HPDE6-E6E7 (cell line): ENCODE data around the gene UBE2G2.
"Not testable (repeated sequence)": the region's sequence is repeated elsewhere in the genome, so short reads cannot be mapped to it uniquely, and the experiment has no call there.

Experiments used
- DNase-seq: peaks from one replicate; pipeline ENCODE4 v3.0.0; 2011; ENCODE audit warnings: missing footprints; ENCODE audit errors: extremely low spot score

UBE2G2 gene

DNA sequence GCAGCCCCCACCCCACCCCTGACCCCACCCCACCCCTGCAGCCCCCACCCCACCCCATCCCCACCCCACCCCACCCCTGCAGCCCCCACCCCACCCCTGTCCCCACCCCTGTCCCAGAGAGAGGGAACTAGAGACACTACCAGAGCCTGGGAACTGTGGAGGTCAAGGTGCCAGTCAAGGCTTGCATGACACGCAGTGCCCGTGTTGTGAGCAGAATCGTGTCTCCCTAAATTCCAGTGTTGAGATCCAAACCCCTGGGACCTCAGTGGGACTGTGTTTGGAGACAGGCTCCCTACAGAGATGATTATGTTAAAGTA is 34.7 kb upstream of the UBE2G2 start:
- no peak for DNase-seq

GRCh38 chr21:44835647-44835973 is 34.0 kb upstream of the UBE2G2 start:
- DNase-seq, result no peak

DNA sequence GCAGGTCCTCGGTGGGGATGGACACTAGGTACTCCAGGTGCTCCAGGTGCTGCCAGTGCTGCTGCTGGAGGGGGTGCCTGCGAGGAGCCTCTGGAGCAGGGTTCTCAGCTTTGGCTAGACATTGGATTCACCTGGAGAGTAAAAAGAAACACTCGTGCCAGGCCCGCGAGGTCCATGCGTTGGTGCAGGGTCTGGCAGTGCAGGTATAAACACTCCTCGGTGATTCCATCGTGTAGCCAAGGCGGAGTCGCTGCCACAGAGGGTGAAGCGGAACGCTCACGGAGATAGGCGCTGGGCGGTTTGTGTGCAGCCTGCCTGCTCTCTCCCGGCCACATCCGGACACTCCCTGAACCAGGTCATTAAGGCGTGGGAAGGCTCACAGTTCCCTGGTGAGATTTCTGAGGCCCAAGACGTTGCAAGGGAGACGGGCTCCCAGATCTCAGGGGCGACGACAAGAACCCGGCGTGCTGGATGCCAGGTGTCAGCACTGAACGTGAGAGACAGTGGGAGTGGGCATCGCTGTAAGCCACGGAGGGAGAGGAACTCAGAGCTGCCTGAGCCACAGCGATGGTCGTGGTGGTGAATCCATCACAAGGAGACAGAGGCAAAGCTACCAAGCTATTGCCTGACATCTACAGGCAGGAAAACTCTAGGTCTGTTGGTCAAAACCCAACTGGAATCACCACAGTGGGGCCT is 33.5 kb upstream of the UBE2G2 start:
- no peak for DNase-seq

- DNase-seq, result no peak
Measured at GRCh38 chr21:44834231-44834950, 32.8 kb upstream of the UBE2G2 start.

DNA sequence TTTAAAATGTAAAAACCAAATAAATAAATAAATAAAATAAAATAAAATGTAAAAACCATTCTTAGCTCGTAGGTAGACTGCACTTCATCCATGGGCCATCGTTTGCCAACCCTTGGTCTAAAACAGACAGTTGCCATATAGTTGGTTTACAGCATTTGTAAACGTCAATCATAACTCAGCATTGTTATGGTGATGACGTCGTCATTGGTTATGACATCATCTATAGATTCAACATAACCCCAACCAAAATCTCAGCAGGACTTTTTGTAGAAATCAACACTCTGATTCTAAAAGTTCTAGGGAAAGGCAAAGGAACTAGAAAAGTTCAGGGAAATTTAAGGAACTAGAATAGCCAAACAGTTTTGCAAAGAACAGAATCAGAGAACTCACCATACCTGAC is 32.0 kb upstream of the UBE2G2 start:
- DNase-seq, result no peak

DNA sequence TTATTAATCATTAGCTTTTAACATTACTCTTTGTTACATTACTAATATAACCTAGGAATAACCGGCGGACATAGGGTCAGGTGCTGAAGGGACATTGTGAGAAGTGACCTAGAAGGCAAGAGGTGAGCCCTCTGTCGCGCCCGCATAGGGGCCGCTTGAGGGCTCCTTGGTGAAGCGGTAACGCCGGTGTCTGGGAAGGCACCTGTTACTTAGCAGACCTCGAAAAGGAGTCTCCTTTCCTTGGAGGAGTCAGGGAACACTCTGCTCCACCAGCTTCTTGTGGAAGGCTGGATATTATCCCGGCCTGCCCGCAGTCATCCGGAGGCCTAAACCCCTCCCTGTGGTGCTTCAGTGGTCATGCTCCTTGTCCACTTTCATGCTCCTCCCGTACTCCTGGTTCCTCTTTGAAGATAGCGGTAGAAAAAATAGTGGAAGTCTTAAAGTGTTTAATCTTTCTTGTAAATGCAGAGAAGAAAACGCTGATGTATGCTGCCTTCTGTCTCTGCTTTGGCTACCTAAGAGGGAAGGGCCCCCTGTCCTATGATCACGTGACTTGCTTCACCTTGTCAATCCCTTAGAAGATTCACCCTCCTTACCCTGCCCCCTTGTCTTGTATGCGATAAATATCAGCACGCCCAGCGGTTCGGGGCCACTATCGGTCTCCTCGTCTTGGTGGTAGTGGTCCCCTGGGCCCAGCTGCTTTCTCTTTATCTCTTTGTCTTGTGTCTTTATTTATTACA is 31.1 kb upstream of the UBE2G2 start:
- DNase-seq, result not testable (repeated sequence)

DNA sequence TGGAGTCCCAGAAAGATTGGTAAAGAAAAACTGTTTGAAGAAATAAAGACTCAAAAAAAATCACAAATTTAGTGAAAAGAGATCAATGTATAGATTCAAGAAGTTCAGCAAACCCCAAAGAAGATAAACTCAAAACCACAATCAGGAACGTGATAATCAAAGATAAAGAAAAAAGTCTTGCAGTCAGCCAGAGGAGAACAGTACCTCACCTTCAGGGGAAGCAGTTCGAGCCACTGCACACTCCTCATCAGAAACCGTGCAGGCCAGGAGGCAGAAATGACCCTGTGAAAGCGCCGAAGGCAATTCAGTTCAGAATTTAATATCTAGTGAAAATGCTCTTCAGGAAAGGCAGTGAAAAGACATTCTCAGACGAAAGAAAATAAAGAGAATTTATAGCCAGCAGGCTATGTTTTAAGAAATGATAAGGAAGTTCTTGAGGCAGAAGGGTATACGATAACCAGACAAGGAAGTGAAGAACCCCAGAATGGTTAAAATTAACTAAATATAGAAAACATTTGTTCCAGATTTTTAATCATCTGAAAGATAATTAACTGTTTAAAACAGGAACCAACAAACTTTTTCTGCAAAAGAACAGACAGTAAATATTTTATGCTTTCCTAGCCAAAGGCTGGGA is 29.7 kb upstream of the UBE2G2 start:
- DNase-seq, result no peak

DNA sequence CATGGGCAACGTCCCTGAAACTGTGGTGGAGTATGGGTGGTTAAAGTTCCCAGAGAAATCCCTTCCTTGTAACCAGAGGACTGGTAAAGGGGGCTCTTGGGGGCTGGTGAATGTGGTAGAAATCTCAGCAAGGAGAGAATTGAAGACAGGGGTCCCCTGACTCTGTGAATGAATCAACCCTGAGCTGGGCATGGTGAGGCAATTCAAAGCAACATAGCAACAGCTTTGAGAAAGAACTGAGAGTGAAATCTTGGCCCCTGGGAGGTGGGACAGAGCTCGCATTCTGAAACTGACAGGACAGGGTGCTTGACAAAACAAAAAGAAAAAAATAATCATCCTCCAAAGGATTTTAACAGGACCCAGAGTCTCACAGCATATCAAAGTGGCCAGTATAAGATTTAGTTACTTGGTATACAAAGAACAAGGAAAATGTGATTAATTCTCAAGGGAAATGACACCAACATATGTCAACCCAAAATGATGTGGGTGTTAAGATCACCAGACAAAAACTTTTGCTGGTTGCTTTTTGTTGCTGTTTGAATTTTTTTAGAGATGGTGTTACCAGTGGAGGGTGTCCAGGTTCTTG is 28.0 kb upstream of the UBE2G2 start:
- no peak for DNase-seq

DNA sequence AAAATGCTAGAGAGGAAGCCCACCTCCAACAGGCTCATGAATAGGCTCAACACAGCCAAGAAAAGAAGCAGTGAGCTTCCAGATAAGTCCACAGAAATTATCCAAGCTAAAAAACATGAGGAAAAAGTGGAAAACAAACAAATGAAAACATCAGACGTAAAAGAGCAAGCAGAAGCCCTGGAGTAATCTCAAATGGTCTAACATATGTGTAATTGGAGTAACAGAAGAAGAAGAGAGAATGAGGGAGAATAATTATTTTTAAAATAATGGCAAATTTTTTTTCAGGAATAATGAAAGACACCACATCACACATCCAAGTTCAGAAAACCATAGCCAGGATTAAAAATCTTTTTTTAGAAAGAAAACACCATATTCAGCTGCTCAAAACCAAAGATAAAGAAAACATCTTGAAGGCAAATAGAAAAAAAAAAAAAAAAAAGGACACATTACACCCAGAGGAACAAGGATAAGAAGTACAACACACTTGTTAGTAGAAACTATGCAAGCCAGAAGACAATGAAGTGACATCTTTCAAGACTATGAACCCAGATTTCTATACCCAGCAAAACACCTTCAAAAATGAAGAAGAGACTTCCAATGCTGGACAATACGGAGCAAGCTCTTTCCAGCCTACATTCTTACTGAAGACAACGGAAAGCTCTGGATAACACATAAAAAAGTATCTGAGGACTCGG is 26.9 kb upstream of the UBE2G2 start:
- no peak for DNase-seq

GRCh38 chr21:44823179-44823660 is 21.6 kb upstream of the UBE2G2 start:
- no peak for DNase-seq

- DNase-seq, result no peak
Measured at GRCh38 chr21:44822484-44823178, 21.0 kb upstream of the UBE2G2 start.

DNA sequence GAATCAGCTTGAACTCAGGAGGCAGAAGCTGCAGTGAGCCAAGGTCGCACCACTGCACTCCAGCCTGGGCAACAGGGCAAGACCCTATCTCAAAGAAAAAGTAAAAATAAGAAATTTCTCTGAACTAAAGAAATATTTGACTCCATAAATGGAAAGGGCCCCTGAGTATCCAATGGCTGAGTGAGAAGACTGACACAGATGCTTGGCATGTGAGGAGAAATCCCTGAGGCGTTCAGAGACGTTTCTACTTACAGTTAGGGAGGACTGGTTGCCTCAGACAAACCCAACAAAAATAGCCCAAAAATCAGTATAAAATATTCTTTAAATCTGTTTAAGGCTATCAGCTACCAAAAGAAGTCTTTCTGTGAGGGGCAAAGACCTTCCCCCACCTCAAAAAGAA is 19.2 kb upstream of the UBE2G2 start:
- DNase-seq, result no peak

DNA sequence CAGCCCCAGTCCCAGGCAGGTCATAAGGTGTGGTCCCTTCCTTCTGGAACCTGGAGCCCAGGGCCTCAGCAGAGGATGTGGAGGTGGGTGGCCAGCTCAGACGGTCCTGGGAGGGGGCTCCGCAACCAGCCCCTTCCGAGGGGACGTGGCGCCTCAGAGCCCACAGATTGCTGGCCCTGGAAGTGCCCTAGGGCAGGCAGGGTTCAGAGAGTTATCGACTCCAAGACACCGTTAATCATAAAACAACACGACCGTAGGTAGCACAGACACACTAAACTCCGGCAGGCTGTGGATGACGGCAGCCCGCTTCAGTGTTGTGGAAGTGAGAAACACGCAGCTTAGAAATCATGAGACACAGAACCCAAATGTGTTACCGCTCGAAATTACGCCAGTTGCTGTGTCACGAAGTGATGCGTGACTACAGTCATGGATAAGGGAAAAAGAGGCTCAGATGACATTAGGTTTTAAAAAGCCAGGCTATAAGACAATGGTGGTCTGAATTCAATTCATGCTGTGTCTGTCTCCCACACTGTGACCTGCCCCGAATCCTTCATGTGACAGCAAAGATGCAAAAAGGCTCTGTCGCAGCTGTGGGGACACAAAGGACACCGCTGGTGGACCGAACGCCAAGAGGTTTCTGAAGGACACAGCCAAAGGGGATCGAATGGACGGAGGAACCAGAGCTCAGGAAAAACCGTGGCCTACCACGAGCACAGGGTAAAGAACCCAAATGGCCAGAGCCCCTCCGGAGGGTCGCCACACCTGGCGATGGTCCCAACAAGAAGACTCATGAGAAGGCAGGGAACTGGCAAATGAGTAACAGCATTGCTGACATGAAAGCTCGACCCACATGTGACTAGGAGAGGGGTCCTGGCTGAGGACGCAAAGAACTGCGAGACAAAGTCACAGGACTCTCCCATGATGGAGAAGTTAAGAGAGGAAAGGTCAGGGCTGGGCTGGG is 17.9 kb upstream of the UBE2G2 start:
- DNase-seq, result no peak

DNA sequence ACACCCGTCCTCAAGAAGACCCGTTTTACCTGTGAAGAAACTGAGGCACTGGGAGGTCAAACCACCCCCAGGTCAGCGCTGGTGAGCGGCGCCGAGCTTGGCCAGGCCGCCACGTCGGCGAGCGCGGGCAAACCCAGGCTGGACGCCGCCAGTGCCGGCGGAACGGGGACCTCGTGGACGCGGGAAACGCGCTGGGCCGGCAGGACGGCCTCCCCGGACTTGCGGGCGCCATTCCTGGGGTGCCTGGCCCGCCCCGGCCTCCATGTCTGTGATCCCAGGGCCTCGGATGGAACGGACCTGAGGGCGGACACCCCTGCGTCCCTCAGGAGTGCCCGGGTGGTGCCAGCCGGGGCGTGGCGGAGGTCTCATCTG is 17.0 kb upstream of the UBE2G2 start:
- no peak for DNase-seq

GRCh38 chr21:44817914-44818639 is 16.5 kb upstream of the UBE2G2 start, which contains the start of gene SUMO3:
SUMO3 (minus strand) TSS chr21:44818062; CDS start chr21:44817968, 94 bp downstream.
- DNase-seq, result peak; percentile 71

DNA sequence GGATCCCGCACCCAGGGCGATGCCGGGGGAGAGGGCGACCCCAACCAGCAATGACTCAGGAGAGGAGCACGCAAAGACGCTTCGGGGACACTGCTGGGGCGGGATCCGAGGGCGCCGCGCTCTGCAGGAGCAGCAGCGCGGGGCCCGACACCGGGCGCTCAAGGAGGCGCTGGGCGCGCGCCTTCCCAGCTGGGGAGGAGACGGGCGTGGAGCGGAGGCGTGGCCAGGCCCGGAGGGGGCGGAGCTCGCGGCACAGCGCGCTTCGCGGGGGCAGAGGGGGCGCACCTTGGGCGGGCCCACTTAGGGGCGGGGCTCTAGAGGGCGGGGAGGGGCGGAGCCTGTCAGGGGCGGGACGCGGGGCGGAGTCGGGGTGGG is 15.9 kb upstream of the UBE2G2 start:
- peak; percentile 83 for DNase-seq

DNA sequence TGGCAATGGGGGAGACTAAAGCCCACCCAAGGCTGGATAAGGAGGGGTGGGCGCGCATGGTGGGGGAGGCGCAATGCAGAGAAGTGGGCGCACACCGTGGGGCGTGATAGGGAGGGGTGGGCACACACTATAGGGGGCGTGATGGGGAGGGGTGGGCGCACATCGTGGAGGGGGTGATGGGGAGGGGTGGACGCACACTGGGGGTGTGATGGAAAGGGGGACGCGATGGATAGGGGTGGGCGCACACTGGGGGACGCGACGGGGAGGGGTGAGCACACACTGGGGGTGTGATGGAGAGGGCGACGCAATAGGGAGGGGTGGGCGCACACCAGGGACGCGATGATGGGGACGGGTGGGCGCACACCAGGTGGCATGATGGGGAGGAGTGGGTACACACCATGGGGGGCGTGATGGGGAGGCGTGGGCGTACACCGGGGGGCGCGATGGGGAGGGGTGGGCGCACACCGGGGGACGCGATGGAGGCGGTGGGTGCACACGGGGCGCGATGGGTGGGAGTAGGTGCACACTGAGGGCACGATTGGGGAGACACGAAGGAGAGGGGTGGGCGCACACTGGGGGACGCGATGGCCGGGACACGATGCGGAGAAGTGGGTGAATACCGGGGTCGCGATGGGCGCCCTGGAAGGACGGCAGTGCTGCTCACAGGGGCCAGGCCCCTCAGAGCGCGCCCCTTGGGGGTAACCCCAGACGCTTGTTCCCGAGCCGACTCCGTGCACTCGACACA is 15.3 kb upstream of the UBE2G2 start:
- DNase-seq, result no peak
